ENCODE results near the gene BRD9. TPM values are rescaled to one million over a fixed set of nuclear protein-coding genes. Genes with fewer than 3 reads are reported as not detected.

Gene BRD9
- total and polyA plus RNA-seq, 4 donors = 12.5 to 39.7 (median 37.3) TPM

GRCh38 chr5:909994-910768 is 17.6 kb upstream of the BRD9 start:
- Histone ChIP-seq H3K4me1 (ENCODE audit: control insufficient read depth in 1 of 2, insufficient read depth in 2 of 2, low read length in 2 of 2) (no peaks in the 10 kb centered on the region), H3K36me3 (ENCODE audit: control insufficient read depth in 1 of 2, insufficient read depth in 2 of 2, low read length in 1 of 2) (no peaks in the 10 kb centered on the region), H3K27me3 (ENCODE audit: control insufficient read depth in 1 of 2, insufficient read depth in 2 of 2, low read length in 1 of 2) (no peaks in the 10 kb centered on the region), H3K9me3 (ENCODE audit: control insufficient read depth, low read length) (no peaks in the 10 kb centered on the region), H3K27ac (ENCODE audit: low read depth in 1 of 2, low read length in 2 of 2) (no peak overlapping the region), H3K4me3 (ENCODE audit: low read length in 2 of 2) (no peak overlapping the region)
- ATAC-seq (ENCODE audit: low FRiP score) (no peak), DNase-seq (no peak)
- WGBS, 2 donors = 93 to 96% methylated on average over 18 of the region's 18 CpGs
- intact Hi-C loops (cut with DNase I) = no loop called here

GRCh38 chr5:909086-909485 is 16.5 kb upstream of the BRD9 start:
- intact Hi-C loops (cut with DNase I) = no loop called here

GRCh38 chr5:908172-908571 is 15.6 kb upstream of the BRD9 start:
- intact Hi-C loops (cut with DNase I) = no loop called here
- ATAC-seq (ENCODE audit: low FRiP score) = no peak
- WGBS, 2 donors = 97 to 99% methylated on average over 16 of the region's 16 CpGs
- Histone ChIP-seq H3K4me1 (ENCODE audit: control insufficient read depth in 1 of 2, insufficient read depth in 2 of 2, low read length in 2 of 2) (no peaks in the 10 kb centered on the region), H3K4me3 (ENCODE audit: low read length in 2 of 2) (no peak overlapping the region), H3K9me3 (ENCODE audit: control insufficient read depth, low read length) (no peaks in the 10 kb centered on the region), H3K27me3 (ENCODE audit: control insufficient read depth in 1 of 2, insufficient read depth in 2 of 2, low read length in 1 of 2) (no peaks in the 10 kb centered on the region), H3K27ac (ENCODE audit: low read depth in 1 of 2, low read length in 2 of 2) (no peak overlapping the region), H3K36me3 (ENCODE audit: control insufficient read depth in 1 of 2, insufficient read depth in 2 of 2, low read length in 1 of 2) (no peaks in the 10 kb centered on the region)
- DNase-seq = no peak

More at GRCh38 chr5:909086-909485, 16.5 kb upstream of the BRD9 start:
- WGBS, 2 donors = 93 to 97% methylated on average over 8 of the region's 8 CpGs
- DNase-seq = no peak
- Histone ChIP-seq H3K4me3 (ENCODE audit: low read length in 2 of 2) (no peak overlapping the region), H3K27ac (ENCODE audit: low read depth in 1 of 2, low read length in 2 of 2) (no peak overlapping the region), H3K9me3 (ENCODE audit: control insufficient read depth, low read length) (no peaks in the 10 kb centered on the region), H3K36me3 (ENCODE audit: control insufficient read depth in 1 of 2, insufficient read depth in 2 of 2, low read length in 1 of 2) (no peaks in the 10 kb centered on the region), H3K4me1 (ENCODE audit: control insufficient read depth in 1 of 2, insufficient read depth in 2 of 2, low read length in 2 of 2) (no peaks in the 10 kb centered on the region), H3K27me3 (ENCODE audit: control insufficient read depth in 1 of 2, insufficient read depth in 2 of 2, low read length in 1 of 2) (no peaks in the 10 kb centered on the region)
- no peak for ATAC-seq (ENCODE audit: low FRiP score)

DNA sequence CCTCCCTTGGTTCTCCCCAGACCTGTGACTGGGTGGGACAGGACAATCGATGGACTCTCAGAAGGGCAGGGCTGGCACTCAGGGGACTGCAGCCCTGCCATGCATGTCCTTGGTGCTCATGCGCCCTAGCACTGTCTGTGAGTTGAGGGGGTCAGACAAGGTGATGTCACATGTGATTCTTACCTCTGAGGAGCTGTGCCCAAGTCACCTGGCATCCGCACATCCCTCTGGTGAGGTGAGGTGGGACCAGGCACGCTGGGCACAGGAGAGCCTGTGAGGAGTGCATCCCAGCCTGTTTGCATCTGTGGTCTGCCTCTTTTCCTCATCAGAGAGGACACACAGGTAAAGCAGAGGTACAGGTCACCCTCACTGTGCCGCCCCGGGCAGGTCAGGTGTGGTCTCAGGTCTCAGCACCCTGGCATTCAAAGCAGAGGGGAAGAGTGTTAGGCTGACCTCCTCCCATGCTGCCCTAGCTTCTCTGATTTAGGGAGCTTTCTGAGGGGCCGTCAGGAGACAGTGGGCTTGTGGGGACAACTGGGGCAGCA is 14.8 kb upstream of the BRD9 start:
- intact Hi-C loops (cut with DNase I) = no loop called here
- 96 to 98% methylated on average over 7 of the region's 7 CpGs for WGBS, 2 donors

DNA sequence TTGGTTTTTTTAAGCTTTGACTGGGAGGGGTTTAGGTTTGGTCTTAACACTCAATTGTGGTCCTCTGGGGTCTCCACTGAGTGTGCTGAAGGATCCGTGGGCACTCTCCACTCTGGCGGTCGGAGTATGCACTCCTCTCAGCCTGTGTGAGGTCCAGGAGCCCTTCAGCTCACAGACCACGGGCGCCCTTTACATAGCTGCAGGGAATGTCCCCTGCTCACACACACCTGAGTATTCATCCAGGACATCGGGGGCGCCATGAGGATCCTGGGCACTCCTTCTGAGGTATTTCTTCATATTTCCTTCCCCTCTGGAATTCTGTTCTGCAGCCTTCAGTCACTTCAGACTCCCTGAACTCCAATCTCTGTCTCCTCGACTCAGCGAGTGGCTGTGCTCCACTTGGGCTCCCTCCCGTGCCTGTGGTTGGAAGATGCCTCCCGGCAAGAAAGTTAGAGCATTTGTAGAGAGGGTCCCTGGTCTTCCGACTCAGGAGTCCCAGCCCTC is 12.6 kb upstream of the BRD9 start:
- intact Hi-C loops (cut with DNase I) = loop anchor here in 1 of 2 donors (2.0 kb wide), 1 partner anchor 234 kb away; no protein-coding TSS in a partner anchor

More for the DNA sequence above, 14.8 kb upstream of the BRD9 start:
- Histone ChIP-seq H3K9me3 (ENCODE audit: control insufficient read depth, low read length) (no peaks in the 10 kb centered on the region), H3K36me3 (ENCODE audit: control insufficient read depth in 1 of 2, insufficient read depth in 2 of 2, low read length in 1 of 2) (no peaks in the 10 kb centered on the region), H3K4me3 (ENCODE audit: low read length in 2 of 2) (no peak overlapping the region), H3K27me3 (ENCODE audit: control insufficient read depth in 1 of 2, insufficient read depth in 2 of 2, low read length in 1 of 2) (no peaks in the 10 kb centered on the region), H3K4me1 (ENCODE audit: control insufficient read depth in 1 of 2, insufficient read depth in 2 of 2, low read length in 2 of 2) (no peaks in the 10 kb centered on the region), H3K27ac (ENCODE audit: low read depth in 1 of 2, low read length in 2 of 2) (no peak overlapping the region)
- DNase-seq (no peak), ATAC-seq (ENCODE audit: low FRiP score) (no peak)

GRCh38 chr5:903756-904096 is 11.1 kb upstream of the BRD9 start:
- no peak overlapping the region for H3K4me3 ChIP-seq (ENCODE audit: low read length in 2 of 2)
- WGBS, 2 donors = 96 to 97% methylated on average over 6 of the region's 6 CpGs
- ATAC-seq (ENCODE audit: low FRiP score) = no peak
- no peaks in the 10 kb centered on the region for H3K36me3 ChIP-seq (ENCODE audit: control insufficient read depth in 1 of 2, insufficient read depth in 2 of 2, low read length in 1 of 2)
- H3K27me3 ChIP-seq (ENCODE audit: control insufficient read depth in 1 of 2, insufficient read depth in 2 of 2, low read length in 1 of 2) = no peaks in the 10 kb centered on the region
- no peak overlapping the region for H3K27ac ChIP-seq (ENCODE audit: low read depth in 1 of 2, low read length in 2 of 2)
- no peaks in the 10 kb centered on the region for H3K9me3 ChIP-seq (ENCODE audit: control insufficient read depth, low read length)
- no peak for DNase-seq
- H3K4me1 ChIP-seq (ENCODE audit: control insufficient read depth in 1 of 2, insufficient read depth in 2 of 2, low read length in 2 of 2) = no peaks in the 10 kb centered on the region
- intact Hi-C loops (cut with DNase I) = loop anchor here (2.0 to 5.0 kb wide), 2 partner anchors 231 to 233 kb away; no protein-coding TSS in a partner anchor

More for the DNA sequence above, 12.6 kb upstream of the BRD9 start:
- Histone ChIP-seq H3K27ac (ENCODE audit: low read depth in 1 of 2, low read length in 2 of 2) (no peak overlapping the region), H3K4me3 (ENCODE audit: low read length in 2 of 2) (no peak overlapping the region), H3K4me1 (ENCODE audit: control insufficient read depth in 1 of 2, insufficient read depth in 2 of 2, low read length in 2 of 2) (no peaks in the 10 kb centered on the region), H3K36me3 (ENCODE audit: control insufficient read depth in 1 of 2, insufficient read depth in 2 of 2, low read length in 1 of 2) (no peaks in the 10 kb centered on the region), H3K27me3 (ENCODE audit: control insufficient read depth in 1 of 2, insufficient read depth in 2 of 2, low read length in 1 of 2) (no peaks in the 10 kb centered on the region), H3K9me3 (ENCODE audit: control insufficient read depth, low read length) (no peaks in the 10 kb centered on the region)
- no peak for ATAC-seq (ENCODE audit: low FRiP score)
- peak in 1 of 2 donors; percentile 36 for DNase-seq
- 87 to 95% methylated on average over 12 of the region's 12 CpGs for WGBS, 2 donors

- no peak overlapping the region for H3K27ac ChIP-seq (ENCODE audit: low read depth in 1 of 2, low read length in 2 of 2)
- DNase-seq = peak in 1 of 2 donors; percentile 25
- WGBS, 2 donors = 89% methylated on average over 16 of the region's 16 CpGs
- H3K4me3 ChIP-seq (ENCODE audit: low read length in 2 of 2) = no peak overlapping the region
- intact Hi-C loops (cut with DNase I) = loop anchor here in 1 of 2 donors (5.0 kb wide), 1 partner anchor 230 kb away; no protein-coding TSS in a partner anchor
- no peaks in the 10 kb centered on the region for H3K4me1 ChIP-seq (ENCODE audit: control insufficient read depth in 1 of 2, insufficient read depth in 2 of 2, low read length in 2 of 2)
- no peaks in the 10 kb centered on the region for H3K9me3 ChIP-seq (ENCODE audit: control insufficient read depth, low read length)
- no peaks in the 10 kb centered on the region for H3K27me3 ChIP-seq (ENCODE audit: control insufficient read depth in 1 of 2, insufficient read depth in 2 of 2, low read length in 1 of 2)
- H3K36me3 ChIP-seq (ENCODE audit: control insufficient read depth in 1 of 2, insufficient read depth in 2 of 2, low read length in 1 of 2) = no peaks in the 10 kb centered on the region
- no peak for ATAC-seq (ENCODE audit: low FRiP score)
Observed at GRCh38 chr5:902129-902916, 9.7 kb upstream of the BRD9 start.

DNA sequence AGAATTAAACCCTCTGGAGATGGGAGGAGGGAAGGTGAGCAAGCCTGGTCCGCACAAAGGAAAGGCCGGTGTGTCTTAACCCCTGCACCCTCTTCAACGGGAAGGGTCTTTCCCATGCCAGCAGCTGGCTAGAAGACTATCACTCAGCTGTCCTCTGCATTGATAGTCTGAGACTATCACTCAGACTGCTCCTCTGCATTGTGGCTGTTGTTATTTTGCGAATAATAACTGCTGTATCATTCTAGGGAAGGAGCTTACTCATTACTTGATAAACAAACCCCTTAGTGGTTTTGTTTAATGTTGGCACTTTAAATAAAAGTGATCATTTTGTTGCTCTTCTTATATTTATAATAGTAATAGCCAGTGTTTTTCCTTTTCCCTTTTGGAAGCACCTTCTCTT is 8.2 kb upstream of the BRD9 start:
- DNase-seq = peak in 1 of 2 donors; percentile 19
- H3K4me1 ChIP-seq (ENCODE audit: control insufficient read depth in 1 of 2, insufficient read depth in 2 of 2, low read length in 2 of 2) = no peaks in the 10 kb centered on the region
- no peaks in the 10 kb centered on the region for H3K27me3 ChIP-seq (ENCODE audit: control insufficient read depth in 1 of 2, insufficient read depth in 2 of 2, low read length in 1 of 2)
- WGBS, 2 donors = 90 to 95% methylated on average over 4 of the region's 4 CpGs
- ATAC-seq (ENCODE audit: low FRiP score) = no peak
- no peak overlapping the region for H3K4me3 ChIP-seq (ENCODE audit: low read length in 2 of 2)
- no peak overlapping the region for H3K27ac ChIP-seq (ENCODE audit: low read depth in 1 of 2, low read length in 2 of 2)
- no peaks in the 10 kb centered on the region for H3K9me3 ChIP-seq (ENCODE audit: control insufficient read depth, low read length)
- H3K36me3 ChIP-seq (ENCODE audit: control insufficient read depth in 1 of 2, insufficient read depth in 2 of 2, low read length in 1 of 2) = no peaks in the 10 kb centered on the region
- intact Hi-C loops (cut with DNase I) = loop anchor here in 1 of 2 donors (5.0 kb wide), 1 partner anchor 228 kb away; no protein-coding TSS in a partner anchor
